ENCODE measurements around the gene TMEM117. TPM values are rescaled to one million over a fixed set of nuclear protein-coding genes. Genes with fewer than 3 reads are reported as not detected.
A peak's percentile ranks its signal among the peaks of the same experiment; 100 is the strongest.

Gene TMEM117
- total RNA-seq, 1 donor from 2014 or later: 3.8 TPM

DNA sequence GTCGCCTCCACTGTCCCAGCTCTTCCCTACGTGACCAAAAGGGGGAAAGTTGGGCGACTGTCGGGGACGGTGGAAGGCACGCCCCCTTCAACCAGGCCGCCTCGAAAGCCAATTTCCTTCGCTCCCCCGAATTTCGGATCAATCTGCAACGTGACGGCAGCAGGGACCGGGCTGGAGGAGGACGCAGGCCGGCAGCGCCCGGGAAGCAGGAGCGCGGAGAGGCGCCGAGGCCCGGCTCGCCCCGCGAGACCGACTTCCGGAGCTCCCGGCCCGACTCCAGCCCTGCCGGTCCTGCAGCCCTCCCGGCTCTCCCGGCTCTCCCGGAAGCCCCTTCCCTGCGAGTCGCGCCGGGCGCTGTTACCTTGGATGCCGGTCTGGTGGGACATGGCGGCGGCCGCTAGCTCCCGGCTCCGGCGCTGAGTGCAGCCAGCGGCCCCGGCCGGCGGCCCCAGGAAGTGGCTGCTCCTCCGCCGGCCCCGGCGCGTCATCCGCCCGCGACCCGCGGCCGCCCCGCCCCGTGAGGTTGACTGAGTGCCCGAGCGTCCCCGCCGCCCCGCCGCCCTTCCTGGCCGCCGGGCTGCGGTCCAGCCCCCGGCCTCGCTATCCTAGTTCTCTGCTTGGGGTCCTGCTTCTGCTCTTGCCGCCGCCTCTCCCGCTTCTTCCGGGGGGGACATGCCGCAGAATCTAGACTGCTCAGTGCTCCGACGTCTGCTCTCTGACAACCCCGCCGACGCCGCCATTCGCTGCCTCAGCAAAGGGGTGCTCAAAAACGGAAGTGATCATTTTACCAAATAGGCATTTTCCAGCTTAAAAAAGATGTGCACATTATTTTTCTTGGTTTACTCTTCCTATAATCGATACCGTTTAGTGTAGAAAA, 29.8 kb upstream of the TMEM117 start, which contains the start of gene TWF1:
TWF1 (minus strand) TSS at position 458 of the 877 bp plus-strand sequence; CDS start at position 386, 72 bp downstream.
- peak within 1 kb of the TSS; percentile 92 for H3K4me3 ChIP-seq (ENCODE audit: low read depth, low read length)
- TF ChIP-seq, protein P1, sequence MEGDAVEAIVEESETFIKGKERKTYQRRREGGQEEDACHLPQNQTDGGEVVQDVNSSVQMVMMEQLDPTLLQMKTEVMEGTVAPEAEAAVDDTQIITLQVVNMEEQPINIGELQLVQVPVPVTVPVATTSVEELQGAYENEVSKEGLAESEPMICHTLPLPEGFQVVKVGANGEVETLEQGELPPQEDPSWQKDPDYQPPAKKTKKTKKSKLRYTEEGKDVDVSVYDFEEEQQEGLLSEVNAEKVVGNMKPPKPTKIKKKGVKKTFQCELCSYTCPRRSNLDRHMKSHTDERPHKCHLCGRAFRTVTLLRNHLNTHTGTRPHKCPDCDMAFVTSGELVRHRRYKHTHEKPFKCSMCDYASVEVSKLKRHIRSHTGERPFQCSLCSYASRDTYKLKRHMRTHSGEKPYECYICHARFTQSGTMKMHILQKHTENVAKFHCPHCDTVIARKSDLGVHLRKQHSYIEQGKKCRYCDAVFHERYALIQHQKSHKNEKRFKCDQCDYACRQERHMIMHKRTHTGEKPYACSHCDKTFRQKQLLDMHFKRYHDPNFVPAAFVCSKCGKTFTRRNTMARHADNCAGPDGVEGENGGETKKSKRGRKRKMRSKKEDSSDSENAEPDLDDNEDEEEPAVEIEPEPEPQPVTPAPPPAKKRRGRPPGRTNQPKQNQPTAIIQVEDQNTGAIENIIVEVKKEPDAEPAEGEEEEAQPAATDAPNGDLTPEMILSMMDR (conservative IDR thresholded peaks at IDR 0.05; ENCODE audit: low read depth, low read length): peak; percentile 38
- no peak for DNase-seq (ENCODE audit: low read depth)

DNA sequence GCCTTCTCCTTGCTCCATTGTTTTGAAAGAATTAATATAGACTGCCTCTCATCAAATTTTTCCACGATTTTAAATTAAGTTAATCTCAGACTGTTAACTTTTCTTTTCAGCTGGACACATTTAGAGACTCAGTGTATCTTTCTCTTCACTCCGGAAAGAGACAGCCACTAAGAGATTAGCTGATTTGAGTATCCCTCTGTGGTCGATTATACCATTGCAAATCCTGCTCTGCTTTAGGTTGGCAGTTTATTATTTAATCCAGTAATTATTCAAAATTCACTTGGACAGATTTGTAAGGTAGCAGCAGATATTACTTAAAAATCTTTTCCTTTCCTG, 29.2 kb upstream of the TMEM117 start:
- DNase-seq (ENCODE audit: low read depth): no peak
- H3K4me3 ChIP-seq (ENCODE audit: low read depth, low read length): peak overlapping the region; percentile 92
- TF ChIP-seq, protein P1 (conservative IDR thresholded peaks at IDR 0.05; ENCODE audit: low read depth, low read length): no peak

DNA sequence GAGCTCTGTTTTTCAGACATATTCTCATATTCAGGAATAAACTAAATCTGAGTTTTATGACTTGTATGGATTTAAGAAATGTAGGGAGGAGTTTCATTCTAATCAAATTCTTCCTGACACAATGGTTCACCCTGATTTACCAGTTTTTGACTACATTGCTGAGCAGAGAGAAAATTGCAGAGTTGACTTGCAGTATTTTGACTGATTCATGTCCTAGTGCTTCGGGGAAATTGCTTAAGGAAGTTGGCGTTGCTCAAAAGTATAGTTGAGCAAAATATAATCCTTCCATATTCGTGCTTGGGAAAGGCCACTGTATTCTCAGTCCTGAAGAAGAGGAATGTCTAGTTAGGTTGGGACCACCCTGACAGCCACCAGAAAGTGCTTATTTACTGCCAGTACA, 28.5 kb upstream of the TMEM117 start:
- H3K4me3 ChIP-seq (ENCODE audit: low read depth, low read length): no peak overlapping the region
- DNase-seq (ENCODE audit: low read depth): no peak
- TF ChIP-seq, protein P1 (conservative IDR thresholded peaks at IDR 0.05; ENCODE audit: low read depth, low read length): no peak

DNA sequence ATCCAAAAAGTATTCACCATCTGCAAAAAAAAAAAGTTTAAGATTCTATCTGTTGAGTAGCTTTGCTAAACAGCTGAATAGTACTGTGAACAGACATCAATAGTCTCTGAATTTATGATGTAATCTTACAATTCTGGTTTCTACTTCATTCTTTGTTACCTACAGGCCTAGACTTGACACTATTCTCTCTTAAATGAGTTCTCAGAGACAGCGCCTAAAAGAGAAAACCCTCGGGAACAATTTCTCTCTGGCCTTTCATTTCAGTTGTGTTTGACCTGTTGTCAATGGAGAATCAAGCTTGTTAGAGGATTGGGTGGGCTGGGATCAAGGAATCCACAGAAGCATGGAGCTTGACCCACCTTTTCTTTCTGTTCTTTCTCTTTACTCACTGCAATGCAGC, 23.8 kb upstream of the TMEM117 start:
- TF ChIP-seq, protein P1 (conservative IDR thresholded peaks at IDR 0.05; ENCODE audit: low read depth, low read length): no peak
- H3K4me3 ChIP-seq (ENCODE audit: low read depth, low read length): no peak overlapping the region
- DNase-seq (ENCODE audit: low read depth): no peak

DNA sequence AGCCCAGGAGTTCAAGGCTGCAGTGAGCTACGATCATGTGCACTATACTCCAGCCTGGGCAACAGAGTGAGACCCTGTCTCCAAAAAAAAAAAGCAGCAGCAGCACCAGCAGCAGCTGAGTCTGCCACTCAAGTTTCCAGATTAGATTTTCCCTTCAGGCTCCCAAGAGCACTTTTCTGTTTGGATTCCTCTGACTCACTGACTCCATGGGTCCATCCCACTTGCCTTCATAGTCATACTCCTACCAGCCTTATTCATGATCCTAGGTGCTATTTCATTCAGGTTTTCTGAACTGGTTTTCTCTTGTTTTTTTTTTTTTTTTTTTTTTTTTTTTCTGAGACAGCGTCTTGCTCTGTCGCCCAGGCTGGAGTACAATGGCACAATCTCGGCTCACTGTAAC, 23.0 kb upstream of the TMEM117 start:
- DNase-seq (ENCODE audit: low read depth): no peak
- TF ChIP-seq, protein P1 (conservative IDR thresholded peaks at IDR 0.05; ENCODE audit: low read depth, low read length): no peak
- no peak overlapping the region for H3K4me3 ChIP-seq (ENCODE audit: low read depth, low read length)

DNA sequence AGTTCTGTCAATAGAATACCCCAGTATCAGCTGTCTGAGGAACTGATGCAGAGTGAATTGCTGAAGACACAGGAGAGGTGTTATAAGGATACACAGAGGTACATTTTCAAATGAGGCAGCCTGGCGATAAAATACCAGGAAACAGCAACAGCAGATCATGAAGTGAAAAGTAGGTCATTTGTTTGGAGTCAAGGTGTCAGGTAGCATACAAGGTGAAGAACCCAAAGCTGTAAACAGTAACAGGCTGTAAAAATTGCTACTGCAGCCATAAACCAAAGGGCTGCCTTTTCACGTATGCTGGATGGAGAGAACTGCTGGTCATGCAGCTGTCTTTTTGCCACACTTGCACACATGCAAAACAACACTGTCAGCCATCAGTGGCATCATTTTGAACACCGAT, 20.5 kb upstream of the TMEM117 start:
- DNase-seq (ENCODE audit: low read depth): no peak
- H3K4me3 ChIP-seq (ENCODE audit: low read depth, low read length): no peak overlapping the region
- TF ChIP-seq, protein P1 (conservative IDR thresholded peaks at IDR 0.05; ENCODE audit: low read depth, low read length): no peak

DNA sequence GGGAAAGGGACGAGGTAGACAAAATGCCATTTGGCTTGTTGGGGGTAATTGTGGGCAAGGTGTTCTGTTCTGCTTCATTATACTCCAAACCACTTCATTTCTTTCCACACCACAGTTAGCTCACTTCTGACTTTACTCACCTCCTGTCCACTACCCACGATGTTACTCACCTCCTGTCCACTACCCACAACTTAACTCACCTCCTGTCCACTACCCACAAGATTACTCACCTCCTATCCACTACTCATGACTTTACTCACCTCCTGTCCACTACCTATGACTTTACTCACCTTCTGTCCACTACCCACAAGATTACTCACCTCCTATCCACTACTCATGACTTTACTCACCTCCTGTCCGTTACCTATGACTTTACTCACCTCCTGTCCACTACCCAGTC, 19.7 kb upstream of the TMEM117 start:
- no peak overlapping the region for H3K4me3 ChIP-seq (ENCODE audit: low read depth, low read length)
- TF ChIP-seq, protein P1 (conservative IDR thresholded peaks at IDR 0.05; ENCODE audit: low read depth, low read length): no peak
- no peak for DNase-seq (ENCODE audit: low read depth)
